Smooth muscle cell (in vitro differentiated cells): Measurements from ENCODE around the gene GNB1L. TPM values are rescaled to one million over a fixed set of nuclear protein-coding genes. Genes with fewer than 3 reads are reported as not detected.
A peak's percentile ranks its signal among the peaks of the same experiment; 100 is the strongest.

Source experiments
- DNase-seq: peaks from one replicate; lab custom pipeline; 2025; ENCODE audit not compliant: unreplicated experiment; lab: John Stamatoyannopoulos, UW
- H2AFZ ChIP-seq: fragments of 200-600 bp; sonication (generic); 2 replicates; pipeline ENCODE4 v1.6.0; 2016; ENCODE audit warnings: antibody characterized with exemption, low read depth, mild to moderate bottlenecking
- H3F3A ChIP-seq: fragments of 200-600 bp; sonication (generic); 2 replicates; pipeline ENCODE4 v1.6.0; 2017; ENCODE audit warnings: antibody characterized with exemption, low read depth
- H3K27ac ChIP-seq: fragments of 200-600 bp; sonication (generic); 2 replicates; pipeline ENCODE4 v1.5.1; 2016; ENCODE audit warnings: low read depth, mild to moderate bottlenecking
- H3K27me3 ChIP-seq: fragments of 200-600 bp; sonication (generic); 2 replicates; pipeline ENCODE4 v1.6.1; 2016; ENCODE audit warnings: low read depth, mild to moderate bottlenecking
- H3K36me3 ChIP-seq: fragments of 200-600 bp; sonication (generic); 2 replicates; pipeline ENCODE4 v1.5.1; 2016; ENCODE audit warnings: low read depth
- H3K4me1 ChIP-seq: fragments of 200-600 bp; sonication (generic); 2 replicates; pipeline ENCODE4 v1.5.1; 2016; ENCODE audit warnings: low read depth
- H3K4me2 ChIP-seq: fragments of 200-600 bp; sonication (generic); 2 replicates; pipeline ENCODE4 v1.6.0; 2016; ENCODE audit warnings: mild to moderate bottlenecking
- H3K4me3 ChIP-seq: fragments of 200-600 bp; sonication (generic); 2 replicates; pipeline ENCODE4 v1.5.1; 2016; ENCODE audit warnings: mild to moderate bottlenecking
- H3K79me2 ChIP-seq: fragments of 200-600 bp; sonication (generic); 2 replicates; pipeline ENCODE4 v1.6.0; 2016; ENCODE audit warnings: low read depth, mild to moderate bottlenecking
- H3K9ac ChIP-seq: fragments of 200-600 bp; sonication (generic); 2 replicates; pipeline ENCODE4 v1.6.0; 2016; ENCODE audit warnings: low read depth
- H3K9me3 ChIP-seq: fragments of 200-600 bp; sonication (generic); replicated peaks from 2 replicates; pipeline ENCODE4 v1.5.1; 2016; ENCODE audit warnings: low read depth
- H4K20me1 ChIP-seq: fragments of 200-600 bp; sonication (generic); 2 replicates; pipeline ENCODE4 v1.6.0; 2016; ENCODE audit warnings: low read depth
- CTCF ChIP-seq: fragments of 200-600 bp; sonication (generic); IDR thresholded peaks from 2 replicates; pipeline ENCODE4 v1.5.1; 2017; ENCODE audit warnings: borderline replicate concordance, mild to moderate bottlenecking, antibody characterized with exemption; ENCODE audit not compliant: insufficient read depth, poor library complexity, severe bottlenecking
- WGBS: methylation state at CpG from one replicate; pipeline ENCODE4 v1.1.7; 2016; ENCODE audit warnings: low lambda C conversion rate; 5-methylcytosine and 5-hydroxymethylcytosine counted together
- polyA plus RNA-seq: library from polyadenylated mRNA; unstranded; fragments of >200 nt; fragmentation: Nextera tagmentation; extraction: Ambion mirVana; gene quantifications from 2 replicates; pipeline ENCODE4 v1.2.1, GENCODE V29; 2016
- total RNA-seq: library from RNA; depleted of rRNA; stranded (reverse); fragments of >200 nt; gene quantifications from 2 replicates; pipeline ENCODE4 v1.2.3, GENCODE V29; 2014

The GNB1L gene
- total and polyA plus RNA-seq, 2 experiments from 2014 or later, result 4.1 to 7.4 TPM

GRCh38 chr22:19755722-19756287 lies 98.9 kb downstream of the GNB1L start:
- no peak overlapping the region for H3K9ac ChIP-seq
- no peaks in the 10 kb centered on the region for H3K9me3 ChIP-seq
- no peaks in the 10 kb centered on the region for H3F3A ChIP-seq
- H3K27ac ChIP-seq, result no peak overlapping the region
- H3K4me2 ChIP-seq, result no peak overlapping the region
- no peaks in the 10 kb centered on the region for H4K20me1 ChIP-seq
- peaks cover 86% of the 10 kb centered on the region for H3K27me3 ChIP-seq
- no peak for TF ChIP-seq CTCF
- H3K4me1 ChIP-seq, result peaks cover 13% of the 10 kb centered on the region
- no peaks in the 10 kb centered on the region for H3K79me2 ChIP-seq
- DNase-seq, result no peak
- 9% methylated on average over 21 of the region's 26 CpGs for WGBS
- H3K36me3 ChIP-seq, result no peaks in the 10 kb centered on the region
- H3K4me3 ChIP-seq, result no peak overlapping the region
- H2AFZ ChIP-seq, result no peak overlapping the region

- no peaks in the 10 kb centered on the region for H3K9me3 ChIP-seq
- H3F3A ChIP-seq, result no peaks in the 10 kb centered on the region
- no peaks in the 10 kb centered on the region for H3K36me3 ChIP-seq
- H3K4me3 ChIP-seq, result no peak overlapping the region
- H3K4me2 ChIP-seq, result peak overlapping the region; percentile 32
- peaks cover 85% of the 10 kb centered on the region for H3K27me3 ChIP-seq
- DNase-seq, result no peak
- no peak overlapping the region for H3K9ac ChIP-seq
- no peak overlapping the region for H3K27ac ChIP-seq
- no peak for TF ChIP-seq CTCF
- no peaks in the 10 kb centered on the region for H4K20me1 ChIP-seq
- H3K79me2 ChIP-seq, result no peaks in the 10 kb centered on the region
- peaks cover 15% of the 10 kb centered on the region for H3K4me1 ChIP-seq
- whole genome bisulfite sequencing, result 3% methylated on average over 18 of the region's 59 CpGs
- H2AFZ ChIP-seq, result no peak overlapping the region
Observed at GRCh38 chr22:19755145-19755710, 99.4 kb downstream of the GNB1L start.

- H3K4me3 ChIP-seq, result no peak overlapping the region
- H3K27me3 ChIP-seq, result peaks cover 80% of the 10 kb centered on the region
- TF ChIP-seq CTCF, result no peak
- no peaks in the 10 kb centered on the region for H3F3A ChIP-seq
- peak overlapping the region; percentile 32 for H3K4me2 ChIP-seq
- WGBS, result 47% methylated on average over 5 of the region's 14 CpGs
- no peaks in the 10 kb centered on the region for H3K36me3 ChIP-seq
- H2AFZ ChIP-seq, result no peak overlapping the region
- H3K79me2 ChIP-seq, result no peaks in the 10 kb centered on the region
- peaks cover 12% of the 10 kb centered on the region for H3K4me1 ChIP-seq
- no peak overlapping the region for H3K27ac ChIP-seq
- H4K20me1 ChIP-seq, result no peaks in the 10 kb centered on the region
- H3K9ac ChIP-seq, result no peak overlapping the region
- no peak for DNase-seq
- no peaks in the 10 kb centered on the region for H3K9me3 ChIP-seq
Observed at GRCh38 chr22:19754701-19755144, 100.0 kb downstream of the GNB1L start.
